Fibroblast of pulmonary artery (primary cell): ENCODE data around the gene DCAF6.

Experiments used
- DNase-seq: peaks from one replicate; pipeline ENCODE4 v3.0.0-alpha.2; 2010; ENCODE audit warnings: low read depth
- H3K4me3 ChIP-seq: replicated peaks from 2 replicates; pipeline ENCODE4 v1.5.1; 2011; ENCODE audit warnings: low read depth, mild to moderate bottlenecking, control low read depth, low read length, moderate library complexity
- CTCF ChIP-seq: IDR thresholded peaks from 2 replicates; pipeline ENCODE4 v1.5.1; 2011; ENCODE audit warnings: mild to moderate bottlenecking, control low read depth, low read length, inconsistent platforms; ENCODE audit errors: missing control alignments

DCAF6 gene

GRCh38 chr1:168098534-168099320 is 162.2 kb downstream of the DCAF6 start:
- no peak for DNase-seq
- H3K4me3 ChIP-seq: no peak overlapping the region
- TF ChIP-seq CTCF: no peak

- DNase-seq: no peak
- TF ChIP-seq CTCF: no peak
- no peak overlapping the region for H3K4me3 ChIP-seq
These were observed 162.9 kb downstream of the DCAF6 start for GRCh38 chr1:168099337-168099801.

- peak; percentile 33 for DNase-seq
- no peak overlapping the region for H3K4me3 ChIP-seq
- TF ChIP-seq CTCF: no peak
These were observed 164.0 kb downstream of the DCAF6 start for GRCh38 chr1:168100315-168101002.

GRCh38 chr1:168101336-168101735 is 164.9 kb downstream of the DCAF6 start:
- TF ChIP-seq CTCF: no peak
- no peak overlapping the region for H3K4me3 ChIP-seq
- no peak for DNase-seq

GRCh38 chr1:168102487-168102886 is 166.0 kb downstream of the DCAF6 start:
- TF ChIP-seq CTCF: no peak
- H3K4me3 ChIP-seq: no peak overlapping the region
- DNase-seq: no peak

GRCh38 chr1:168104535-168104934 is 168.1 kb downstream of the DCAF6 start:
- no peak for DNase-seq
- no peak overlapping the region for H3K4me3 ChIP-seq
- no peak for TF ChIP-seq CTCF
